ENCODE measurements around the gene CPT1B. TPM values are rescaled to one million over a fixed set of nuclear protein-coding genes. Genes with fewer than 3 reads are reported as not detected.
A peak's percentile ranks its signal among the peaks of the same experiment; 100 is the strongest.

CPT1B gene
- total and polyA plus RNA-seq, 2 of the 8 experiments (the other 6 are each of a cell fraction or from before 2014, with no cell fraction given), result 34.2 to 36.2 TPM

GRCh38 chr22:50525858-50526107 lies 52.4 kb downstream of the CPT1B start:
- Histone ChIP-seq H4K20me1 (replicated peaks in 1 of 2; ENCODE audit: control insufficient read depth in 1 of 2, insufficient read depth in 2 of 2, low read length in 2 of 2) (peaks cover 5 to 25% of the 10 kb centered on the region in 2 experiments), H3K27me3 (replicated peaks in 1 of 4; ENCODE audit: control insufficient read depth in 3 of 4, extremely low read depth in 1 of 4, insufficient read depth in 3 of 4, low read length in 3 of 4) (peaks cover 25 to 42% (median 35%) of the 10 kb centered on the region in 4 experiments), H4K91ac (replicated peaks; ENCODE audit: insufficient read length, low read length) (no peak overlapping the region), H3K79me2 (ENCODE audit: control insufficient read depth in 1 of 2, insufficient read depth in 2 of 2, low read length in 2 of 2) (no peaks in the 10 kb centered on the region), H2AK5ac (ENCODE audit: low read depth, low read length) (no peak overlapping the region), H3K4me1 (replicated peaks in 1 of 4; ENCODE audit: control insufficient read depth in 3 of 4, insufficient read depth in 4 of 4, low read length in 3 of 4) (peaks cover 0 to 17% (median 8%) of the 10 kb centered on the region in 4 experiments; a peak in 5 of 7 replicates), H3K23ac (ENCODE audit: insufficient read length) (no peak overlapping the region), H2BK15ac (ENCODE audit: low read length) (no peak overlapping the region), H3K9me3 (ENCODE audit: insufficient read depth in 2 of 2, low read depth in 1 of 2, low read length in 1 of 2) (no peaks in the 10 kb centered on the region), H3K4me3 (ENCODE audit: extremely low read depth in 1 of 4, insufficient read depth in 2 of 4, low read depth in 3 of 4, low read length in 4 of 4) (peak overlapping the region; percentile 63 to 78 (median 67)), H3K79me1 (ENCODE audit: low read depth, low read length) (no peaks in the 10 kb centered on the region), H2BK12ac (ENCODE audit: low read depth, low read length) (no peak overlapping the region), H3K36me3 (ENCODE audit: control insufficient read depth in 2 of 4, insufficient read depth in 4 of 4, low read length in 3 of 4) (peaks cover 4 to 15% (median 11%) of the 10 kb centered on the region in 4 experiments; a peak in 6 of 8 replicates), H3K23me2 (ENCODE audit: low read depth, low read length) (peaks cover 21% of the 10 kb centered on the region; the same call in 1 of the 2 replicates), H3K27ac (ENCODE audit: low read depth, low read length) (no peak overlapping the region; the same call in 1 of the 2 replicates), H3K4me2 (ENCODE audit: insufficient read depth in 1 of 2, low read depth in 2 of 2, low read length in 2 of 2) (peak overlapping the region; percentile 70 to 88), H3K9ac (replicated peaks in 1 of 4; ENCODE audit: extremely low read depth in 1 of 4, low read depth in 3 of 4, low read length in 3 of 4) (peak overlapping the region in 3 of 4 experiments; percentile 66 to 76 (median 68); a peak in 5 of 7 replicates), H3K18ac (ENCODE audit: extremely low read depth, low read length) (no peak overlapping the region; the same call in 1 of the 2 replicates), H2BK5ac (ENCODE audit: low read depth, low read length) (peak overlapping the region; percentile 63; the same call in 1 of the 2 replicates), H3K14ac (ENCODE audit: insufficient read length) (no peak overlapping the region), H3K56ac (replicated peaks; ENCODE audit: insufficient read length, low read depth, low read length) (no peak overlapping the region), H2AFZ (ENCODE audit: low read length) (no peak overlapping the region), H4K5ac (ENCODE audit: insufficient read length, low read depth, low read length) (peak overlapping the region; percentile 70), H2BK120ac (replicated peaks; ENCODE audit: low read depth, low read length) (no peak overlapping the region), H4K8ac (ENCODE audit: extremely low read depth, insufficient read depth, low read length) (peak overlapping the region; percentile 45; the same call in 1 of the 2 replicates), H3K4ac (replicated peaks; ENCODE audit: insufficient read length, low read depth, low read length) (no peak overlapping the region), H2BK20ac (ENCODE audit: low read length) (no peak overlapping the region)
- FAIRE-seq (no peak), DNase-seq (ENCODE audit: low read depth in 1 of 2, low spot score in 2 of 2) (no peak)
- TF ChIP-seq KDM4A (IDR thresholded peaks at IDR 0.05; ENCODE audit: low read depth, low read length, severe bottlenecking) (peak; percentile 50), HDAC6 (IDR thresholded peaks at IDR 0.05; ENCODE audit: low read depth, low read length) (no peak), HDAC2 (IDR thresholded peaks at IDR 0.05; ENCODE audit: borderline replicate concordance in 1 of 2, low read depth in 2 of 2, low read length in 2 of 2) (no peak), JUN (IDR thresholded peaks at IDR 0.05; ENCODE audit: low read depth, low read length) (no peak), CTCF (IDR thresholded peaks at IDR 0.05; ENCODE audit: control extremely low read depth in 1 of 3, insufficient read depth in 1 of 3, low read depth in 1 of 3, low read length in 3 of 3) (peak in 1 of 3 experiments; percentile 61; a peak in 1 of 4 replicates), ASH2L (IDR thresholded peaks at IDR 0.05; ENCODE audit: low read length) (peak; percentile 18), NANOG (IDR thresholded peaks at IDR 0.05; ENCODE audit: insufficient read depth, low read depth, low read length, poor library complexity, severe bottlenecking) (no peak)
- ChIA-PET POLR2A (ENCODE audit: partially characterized antibody) (interaction anchor here (0.6 to 3.0 kb wide), 16 partner anchors 11 to 85 kb away, joined by 3 to 32 read pairs (median 4); partner anchors contain the start of genes LMF2, NCAPH2 and SYCE3), CTCF (ENCODE audit: partially characterized antibody) (interaction anchor here (0.6 to 3.4 kb wide), 30 partner anchors 8 to 278 kb away, joined by 3 to 36 read pairs (median 4); partner anchors contain the start of genes DENND6B, KLHDC7B, LMF2 and NCAPH2)
- WGBS, 2 experiments (ENCODE audit: extremely low coverage in 1 of 2, insufficient coverage in 1 of 2, insufficient read length in 1 of 2, insufficient replicate concordance in 2 of 2, low coverage in 1 of 2, low lambda C conversion rate in 2 of 2, missing lambda C conversion rate in 1 of 2), result 1% methylated on average over 32 of the region's 33 CpGs; no CpG with 5 or more reads in 1 of the 2 experiments
